ENCODE data around the gene PRPF8.

PRPF8 gene

DNA sequence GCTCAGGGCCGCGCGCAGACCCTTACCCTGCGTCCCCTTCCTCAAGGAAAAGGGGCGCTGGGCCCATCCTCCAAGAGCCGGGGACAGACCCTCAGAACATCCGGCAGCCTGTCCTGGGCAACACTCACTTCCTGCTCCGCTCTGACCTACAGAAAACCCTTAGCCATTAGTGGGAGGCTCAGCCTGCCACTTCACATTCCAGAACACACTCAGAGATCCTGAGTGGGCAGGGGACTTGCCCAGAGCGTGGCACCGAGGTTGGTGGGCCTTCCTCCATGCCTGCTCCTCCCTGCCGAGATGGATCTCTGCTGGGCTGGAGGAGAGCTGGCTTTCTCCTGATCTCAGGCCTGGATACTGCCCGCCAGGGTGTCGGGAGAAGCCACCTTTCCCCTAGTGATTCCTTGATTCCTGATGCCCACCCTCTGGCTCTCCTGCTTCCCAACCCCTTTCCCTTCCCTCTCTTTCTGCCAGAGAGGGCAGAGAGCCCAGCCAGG lies 40.6 kb downstream of the PRPF8 start:
- no peak for DNase-seq

- DNase-seq = peak; percentile 31 to 61 (median 52)
Measured at GRCh38 chr17:1643293-1643998, 41.2 kb downstream of the PRPF8 start.

DNA sequence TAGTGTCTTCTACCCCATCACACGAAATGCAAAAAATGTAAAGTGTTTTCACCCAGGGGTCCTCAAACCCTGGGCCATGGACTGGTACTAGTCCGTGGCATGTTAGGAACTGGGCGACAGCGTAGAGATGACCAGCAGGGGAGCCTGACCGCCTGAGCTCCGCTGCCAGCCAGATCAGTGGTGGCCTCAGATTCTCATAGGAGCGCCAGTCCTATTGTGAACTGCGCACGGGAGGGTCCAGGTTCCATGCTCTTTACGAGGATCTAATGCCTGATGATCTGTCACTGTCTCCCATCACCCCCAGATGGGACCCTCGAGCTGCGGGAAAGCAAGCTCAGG lies 43.6 kb downstream of the PRPF8 start:
- no peak for DNase-seq

- DNase-seq = no peak
Measured at GRCh38 chr17:1640329-1641064, 44.2 kb downstream of the PRPF8 start.

DNA sequence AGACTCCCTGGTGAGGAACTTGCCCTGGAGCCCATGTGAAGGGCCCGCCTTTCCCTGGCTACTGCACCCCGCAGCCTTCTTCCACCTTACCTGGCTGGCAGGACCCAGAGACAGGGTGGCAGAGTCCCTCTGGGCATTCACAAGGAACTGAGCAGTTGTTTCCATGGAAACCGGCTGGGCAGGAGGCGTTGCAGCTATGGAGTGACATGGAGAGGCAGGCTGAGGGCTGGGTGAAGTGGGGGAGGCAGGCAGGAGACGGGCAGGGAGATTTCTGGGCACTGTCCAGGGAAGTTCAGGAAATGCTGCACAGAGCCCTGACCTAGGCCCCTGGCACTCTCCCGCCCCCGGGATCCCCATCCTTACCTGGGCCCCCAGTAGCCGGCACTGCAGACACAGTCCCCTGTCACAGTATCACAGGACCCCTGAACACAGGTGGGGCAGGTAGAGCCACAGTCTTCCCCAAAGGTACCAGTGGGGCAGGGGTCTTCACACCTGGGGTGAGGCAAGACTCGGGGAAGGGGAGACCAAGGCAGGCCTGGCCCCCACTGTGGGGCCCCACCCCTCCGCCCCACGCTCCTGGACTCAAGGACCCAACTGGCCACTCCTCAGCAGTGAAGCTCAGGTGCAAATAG lies 45.0 kb downstream of the PRPF8 start:
- DNase-seq = no peak

- no peak for DNase-seq
Measured at GRCh38 chr17:1638624-1639300, 45.9 kb downstream of the PRPF8 start.

DNA sequence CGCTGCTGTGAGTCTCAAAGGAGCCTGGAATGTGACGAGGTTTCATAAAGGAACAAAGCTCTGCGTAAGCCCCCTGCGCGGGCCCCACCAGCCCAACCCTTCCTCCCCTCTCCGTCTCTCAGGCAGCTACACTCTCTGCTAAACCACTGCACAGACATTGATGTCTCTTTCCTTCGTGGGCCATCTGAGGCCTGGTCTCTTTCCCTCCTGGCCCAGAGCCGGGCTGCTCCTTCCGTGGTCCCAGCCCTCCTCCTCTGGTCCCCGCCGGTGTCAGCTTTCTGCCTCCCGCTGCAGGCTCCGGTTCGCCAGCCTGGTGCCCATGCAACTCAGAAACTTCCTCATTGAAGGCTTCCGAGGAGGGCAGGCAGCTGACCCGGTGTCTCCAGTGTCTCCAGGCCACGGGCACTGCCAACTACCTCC lies 46.5 kb downstream of the PRPF8 start:
- no peak for DNase-seq

DNA sequence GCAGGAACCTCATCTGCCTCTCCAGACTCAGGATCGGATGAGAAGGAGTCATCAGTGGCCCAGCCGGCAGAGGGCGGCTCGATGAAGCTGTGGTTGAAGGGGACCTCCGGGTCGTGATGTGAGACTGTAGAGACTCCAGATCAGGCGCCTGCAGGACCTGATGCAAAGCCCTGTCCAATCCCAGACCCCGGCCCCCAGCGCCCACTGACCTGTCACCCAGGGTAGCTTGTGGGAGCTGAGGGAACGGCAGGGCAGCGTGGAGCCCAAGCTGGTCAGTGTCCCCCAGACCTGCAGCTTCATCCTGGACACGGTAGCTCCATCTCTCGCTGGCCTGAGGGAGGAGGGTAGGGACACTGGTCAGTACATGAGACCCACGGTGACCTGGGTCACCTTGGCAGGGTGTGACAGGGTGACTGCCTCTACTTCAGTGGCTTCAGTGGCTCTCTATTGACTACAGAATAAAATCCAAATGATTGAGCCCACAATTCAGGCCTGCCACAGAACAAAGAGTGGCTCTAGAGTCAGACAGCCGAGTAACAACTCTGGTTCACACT lies 47.9 kb downstream of the PRPF8 start:
- no peak for DNase-seq

DNA sequence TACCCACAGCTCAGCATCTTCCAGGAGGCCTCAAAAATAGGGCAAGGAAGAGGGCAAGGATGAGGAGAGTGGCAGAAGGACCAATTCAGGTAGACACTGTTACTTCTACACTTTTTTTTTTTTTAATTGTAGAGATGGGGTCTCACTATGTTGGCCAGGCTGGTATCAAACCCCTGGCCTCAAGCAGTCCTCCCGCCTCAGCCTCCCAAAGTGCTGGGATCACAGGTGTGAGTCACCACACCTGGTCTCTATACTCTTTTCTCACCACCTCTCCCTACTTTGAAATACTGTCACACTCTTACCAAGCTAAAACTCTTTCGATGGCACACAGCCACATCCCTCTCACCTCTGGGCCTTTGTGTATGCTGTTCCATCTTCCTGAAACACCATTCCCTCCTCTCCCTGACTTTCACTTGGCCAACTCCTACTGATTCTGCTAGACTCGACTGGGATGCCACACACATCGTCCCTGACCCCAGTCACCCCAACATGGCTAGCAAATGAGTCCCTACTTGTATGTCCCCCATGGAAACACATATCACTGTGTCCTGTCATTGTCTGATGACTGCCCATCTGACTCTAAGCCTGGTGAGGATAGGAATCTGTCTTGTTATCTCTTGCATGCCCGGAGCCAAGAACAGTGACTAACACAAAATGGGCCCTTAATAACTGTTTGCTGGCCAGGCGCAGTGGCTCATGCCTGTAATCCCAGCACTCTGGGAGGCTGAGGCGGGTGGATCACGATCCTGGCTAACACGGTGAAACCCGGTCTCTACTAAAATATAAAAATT lies 48.8 kb downstream of the PRPF8 start:
- DNase-seq = no peak

DNA sequence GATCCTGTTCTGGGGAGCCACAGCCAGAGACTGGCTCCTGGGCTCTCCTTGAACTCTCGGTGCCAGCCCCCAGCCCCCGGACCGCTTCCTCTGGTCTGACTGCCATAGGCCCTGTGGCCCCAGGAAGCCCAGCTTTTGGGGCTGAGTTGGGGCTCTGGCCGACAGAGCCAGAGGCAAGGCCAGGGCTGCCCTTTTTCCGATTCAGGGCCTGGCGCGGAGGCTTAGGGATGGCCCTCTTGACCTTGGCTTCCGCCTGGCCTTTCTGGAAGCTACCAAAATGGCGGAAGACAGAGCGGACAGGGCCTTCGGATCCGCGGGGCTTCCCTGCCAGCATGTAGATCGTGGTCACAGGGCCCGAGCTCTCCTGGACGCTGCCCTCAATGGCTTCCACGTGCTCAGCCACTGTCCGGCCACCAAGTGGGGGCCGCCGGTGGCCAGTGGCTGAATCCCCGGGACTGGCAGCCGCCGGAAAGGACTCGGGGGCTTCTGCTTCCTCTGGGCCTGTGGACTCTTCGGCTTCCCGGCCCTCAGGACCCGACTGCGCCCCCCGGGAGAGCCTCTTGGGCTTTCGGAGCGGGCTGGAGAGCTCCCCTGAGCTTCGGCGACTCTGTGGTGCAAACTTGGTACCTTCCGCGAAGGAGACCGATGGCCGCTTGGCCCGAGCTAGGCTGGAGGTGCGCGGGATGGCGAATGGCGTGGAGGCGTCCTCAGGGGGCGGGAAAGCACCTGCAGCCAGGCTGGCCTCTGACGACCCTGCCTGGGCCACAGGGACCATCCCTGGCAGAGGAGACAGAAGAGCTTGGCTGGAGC lies 49.6 kb downstream of the PRPF8 start:
- DNase-seq = no peak

DNA sequence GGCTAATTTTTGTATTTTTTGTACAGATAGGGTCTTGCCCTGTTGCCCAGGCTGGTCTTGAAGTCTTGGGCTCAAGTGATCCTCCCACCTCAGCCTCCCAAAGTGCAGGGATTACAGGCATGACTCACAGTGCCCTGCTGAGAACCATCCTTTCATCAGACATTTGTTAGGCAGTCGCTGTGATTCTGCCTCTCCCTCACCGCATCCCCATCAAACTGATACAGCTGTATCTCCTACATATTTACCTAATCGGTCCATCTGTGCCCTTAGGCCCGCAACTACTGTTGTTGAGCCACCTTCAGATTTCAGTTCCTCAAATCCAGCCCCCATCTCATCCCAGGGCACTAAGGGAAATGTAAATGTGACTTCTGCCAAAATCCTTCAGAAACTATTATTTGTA lies 54.0 kb downstream of the PRPF8 start:
- DNase-seq = no peak

DNA sequence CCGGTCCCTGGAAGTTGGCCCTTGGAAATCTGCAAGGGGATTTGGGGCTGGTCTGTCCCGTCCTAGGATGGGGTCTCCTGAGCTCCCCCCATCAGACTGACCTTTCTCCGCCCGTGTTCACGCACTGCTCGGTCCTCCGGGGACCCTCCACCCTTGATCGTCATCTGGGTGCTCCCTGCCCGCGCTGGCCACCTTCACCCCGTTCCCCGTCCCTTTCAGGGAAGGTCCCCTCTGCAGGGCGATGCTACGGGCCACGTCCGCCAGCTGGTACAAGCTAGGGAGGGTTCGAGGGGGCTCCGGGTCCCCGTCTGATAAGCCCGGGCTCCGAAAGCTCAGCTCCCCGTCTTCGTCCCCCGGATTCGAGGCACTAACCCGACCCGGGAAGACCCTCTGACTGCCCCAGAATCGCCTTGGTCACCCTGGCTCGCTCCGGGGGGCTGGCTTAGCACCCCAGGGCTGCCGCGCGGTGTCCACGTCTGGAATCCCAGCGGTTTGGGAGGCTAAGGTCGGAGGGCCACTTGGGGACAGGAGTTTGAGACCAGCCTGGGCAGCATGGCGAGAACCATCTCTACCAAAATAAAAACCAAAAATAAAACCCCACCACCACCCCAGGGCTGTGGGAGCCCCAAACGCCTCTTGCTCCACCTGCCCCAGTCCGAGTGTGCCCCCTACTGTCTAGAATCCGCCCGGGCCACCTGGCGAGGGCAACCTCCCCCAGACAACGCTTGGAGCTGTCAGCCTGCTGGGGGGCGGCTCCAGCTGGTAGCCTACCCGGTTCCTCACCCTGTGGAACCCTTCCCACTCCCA lies 55.0 kb downstream of the PRPF8 start:
- DNase-seq = peak; percentile 41 to 70 (median 62)

DNA sequence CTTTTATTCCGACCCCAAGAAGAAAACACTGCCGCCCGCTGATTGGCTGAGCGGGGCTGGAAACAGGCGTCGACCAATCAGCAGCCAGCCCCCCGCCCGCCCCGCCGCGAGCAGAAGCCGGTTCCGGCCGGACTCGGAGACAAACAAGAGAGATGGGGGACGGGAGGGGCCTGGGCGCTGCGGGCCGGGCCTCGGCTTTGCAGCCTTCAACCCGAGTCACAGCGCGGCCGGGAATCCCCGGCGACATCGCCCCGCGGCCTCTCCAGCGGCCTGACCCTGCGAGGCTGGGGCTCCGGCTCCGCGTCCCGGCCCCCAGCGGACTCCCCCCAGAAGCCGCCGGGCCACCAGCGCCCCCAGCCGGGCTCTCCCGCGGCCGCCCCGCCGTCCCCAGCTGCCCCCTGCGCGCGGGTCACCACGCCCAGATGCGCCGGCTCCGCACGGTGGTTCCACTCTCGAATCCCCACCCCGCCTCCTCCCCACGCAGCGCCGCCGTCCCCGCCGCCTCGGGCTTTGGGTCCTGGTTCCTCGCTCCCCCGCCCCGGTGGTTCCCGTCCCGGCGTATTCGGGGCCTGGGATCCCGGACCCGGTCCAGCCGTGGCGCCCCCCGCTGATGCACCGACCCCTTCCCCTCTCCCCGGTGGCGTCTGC lies 55.7 kb downstream of the PRPF8 start:
- peak; percentile 80 to 88 (median 80) for DNase-seq

- peak; percentile 53 to 64 (median 58) for DNase-seq
Measured at GRCh38 chr17:1627982-1628855, 56.4 kb downstream of the PRPF8 start, which contains the start of gene SLC43A2. Gene SLC43A2, minus strand, starts transcription at chr17:1628834. Its CDS starts 960 bp downstream, at chr17:1627874.

DNA sequence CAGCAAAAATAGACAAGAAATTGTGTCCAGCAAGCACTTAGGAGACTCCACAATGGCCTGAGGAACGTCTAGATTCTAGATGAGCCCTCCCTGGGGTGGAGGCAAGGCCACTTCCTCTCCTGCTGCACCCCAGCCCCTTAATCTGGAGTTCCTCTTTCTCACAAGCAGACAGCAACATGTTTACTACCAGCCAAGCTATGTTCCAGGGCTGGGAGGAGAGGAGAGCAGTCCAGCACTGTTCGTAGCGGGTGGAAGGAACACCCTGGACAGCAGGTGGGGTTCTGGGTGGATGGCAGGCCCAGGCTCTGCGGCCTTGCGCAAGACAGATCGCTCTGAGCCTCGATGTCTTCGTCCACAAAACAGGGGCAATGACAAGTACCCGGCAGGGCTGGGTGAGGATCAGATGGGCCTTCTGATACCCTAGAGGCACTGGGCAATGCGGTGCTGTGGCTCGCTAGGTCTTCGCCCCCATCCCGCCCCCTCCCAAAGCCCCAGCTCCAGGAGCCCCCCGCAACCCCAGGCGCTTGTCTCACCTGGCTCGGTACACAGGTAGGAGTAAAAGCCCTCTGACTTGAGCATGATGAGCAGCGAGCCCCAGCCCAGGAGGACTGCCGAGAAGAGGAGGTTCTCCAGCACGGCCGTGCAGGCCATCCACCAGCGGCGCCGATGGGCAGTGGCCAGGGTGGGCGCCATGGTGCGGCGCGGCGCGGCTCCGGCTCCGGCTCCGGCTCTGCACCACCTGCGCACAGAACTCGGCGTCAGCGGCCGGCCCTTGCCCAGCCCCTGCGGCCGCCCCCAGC lies 57.3 kb downstream of the PRPF8 start:
- no peak for DNase-seq

- no peak for DNase-seq
Measured at GRCh38 chr17:1626333-1626732, 58.3 kb downstream of the PRPF8 start.

DNA sequence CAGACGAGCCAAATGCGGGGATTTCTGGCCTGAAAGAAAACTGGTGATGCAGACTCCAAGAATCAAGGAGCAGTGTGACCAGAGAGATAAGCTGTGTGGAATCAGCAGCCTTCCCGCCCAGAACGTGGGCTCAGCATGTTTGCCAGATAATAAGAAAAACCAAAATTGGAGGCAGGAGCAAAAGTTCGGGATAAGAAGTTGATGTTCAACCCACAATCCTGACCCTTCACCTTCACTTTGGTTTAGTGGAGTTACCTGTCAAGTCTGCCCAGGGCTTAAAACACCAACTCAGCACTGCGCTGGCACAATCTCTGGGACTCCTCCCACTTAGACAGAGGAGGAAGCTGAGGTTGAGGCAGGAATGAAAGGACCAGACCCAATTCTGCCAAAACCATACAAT lies 59.1 kb downstream of the PRPF8 start:
- DNase-seq = no peak

DNA sequence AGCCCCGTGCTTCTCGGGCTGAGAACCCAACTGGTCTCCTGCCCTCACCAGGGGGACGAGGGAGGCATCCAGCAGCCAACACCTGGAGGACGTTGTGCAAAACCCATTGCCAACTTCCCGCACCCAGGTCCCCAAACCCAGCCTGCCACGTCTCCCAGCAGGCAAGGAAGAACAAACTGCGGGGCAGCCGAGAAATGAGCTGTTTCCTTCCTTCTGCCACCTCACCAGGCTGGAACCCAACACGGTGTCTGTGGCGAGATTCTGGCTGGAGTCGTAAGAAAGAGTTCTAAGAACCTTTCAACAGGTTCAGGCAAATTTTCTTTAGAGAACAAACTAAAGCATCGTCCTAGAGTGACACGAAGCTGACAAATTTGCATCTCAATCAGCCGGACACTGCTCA lies 59.6 kb downstream of the PRPF8 start:
- DNase-seq = no peak
